NCI-H1436 (cell line): Measurements from ENCODE around the gene TCP1.
"Not testable (repeated sequence)": the region's sequence is repeated elsewhere in the genome, so short reads cannot be mapped to it uniquely, and the experiment has no call there.

ENCODE experiments used
- DNase-seq: peaks from one replicate; lab custom pipeline; 2025; lab: John Stamatoyannopoulos, UW

Gene TCP1

DNA sequence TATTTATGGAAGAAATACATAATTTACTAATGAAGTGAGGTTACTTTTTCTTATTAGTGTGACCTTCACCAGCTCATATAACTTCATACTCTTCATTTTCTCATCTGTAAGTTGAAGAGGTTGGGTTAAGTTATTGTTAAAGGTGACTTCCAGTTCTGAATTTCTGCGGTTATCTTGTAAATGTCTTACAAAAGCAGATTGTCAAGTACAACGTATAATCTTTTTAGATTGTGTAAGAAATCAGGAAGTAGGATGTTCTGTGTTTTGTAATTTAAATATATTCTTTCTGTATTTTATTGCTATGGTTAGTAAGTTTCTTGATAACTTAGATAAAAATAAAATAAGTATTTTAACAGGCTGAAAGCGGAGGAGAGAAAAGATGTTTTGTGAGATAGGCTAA is 50.1 kb downstream of the TCP1 start:
- no peak for DNase-seq

DNA sequence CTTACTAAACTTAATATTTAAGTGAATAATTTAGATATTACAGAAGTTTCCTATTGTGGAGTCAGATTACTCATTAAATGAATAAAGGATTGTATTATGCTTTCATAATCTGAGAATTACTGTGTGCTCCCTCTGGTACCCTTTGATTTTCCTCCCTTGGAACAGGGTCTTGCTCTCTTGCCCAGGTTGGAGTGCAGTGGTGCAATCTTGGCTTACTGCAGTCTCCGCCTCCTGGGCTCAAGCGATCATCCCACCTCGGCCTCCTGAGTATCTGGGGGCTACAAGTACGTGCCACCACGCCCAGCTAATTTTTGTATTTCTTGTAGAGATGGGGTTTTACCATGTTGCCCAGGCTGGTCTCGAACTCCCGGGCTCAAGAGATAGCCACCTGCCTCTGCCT is 52.5 kb downstream of the TCP1 start:
- DNase-seq = no peak

GRCh38 chr6:159733395-159733794 is 56.0 kb downstream of the TCP1 start:
- DNase-seq = not testable (repeated sequence)

- DNase-seq = not testable (repeated sequence)
Observed at GRCh38 chr6:159732550-159732949, 56.9 kb downstream of the TCP1 start.

- no peak for DNase-seq
Observed at GRCh38 chr6:159730332-159730676, 59.1 kb downstream of the TCP1 start.

DNA sequence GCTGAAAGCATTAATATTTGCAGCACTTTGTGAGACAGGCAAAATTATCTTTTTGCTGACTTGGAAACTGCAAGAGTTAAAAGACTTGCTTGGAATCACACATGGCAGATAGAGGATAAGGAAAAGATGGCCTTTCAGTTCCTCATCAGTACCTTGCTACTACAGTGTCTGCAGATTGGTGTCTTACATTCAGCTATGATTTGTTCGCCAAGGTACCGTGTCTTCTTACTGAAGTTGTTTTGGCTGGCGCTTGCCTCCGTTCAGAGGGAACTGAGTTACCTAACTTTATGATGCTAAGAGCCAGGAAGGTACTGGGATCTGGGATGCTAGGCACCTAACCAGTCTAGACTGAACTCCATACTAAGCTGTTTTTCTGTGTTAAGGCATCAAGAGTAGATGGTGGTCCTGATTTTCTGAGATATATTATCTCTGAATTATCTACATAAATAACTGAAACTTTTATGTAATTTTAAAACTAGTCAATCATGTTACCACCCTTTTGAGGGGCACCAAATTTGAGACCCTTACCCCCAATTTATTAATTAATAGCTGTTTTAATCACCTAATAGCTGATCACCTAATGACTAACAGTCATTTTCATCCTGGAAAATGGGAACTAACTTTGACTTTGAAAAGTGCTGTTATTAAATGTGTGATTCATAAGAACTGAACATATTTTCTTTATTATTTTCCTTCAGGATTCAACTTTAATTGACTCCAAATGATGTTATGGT is 59.6 kb downstream of the TCP1 start:
- no peak for DNase-seq

DNA sequence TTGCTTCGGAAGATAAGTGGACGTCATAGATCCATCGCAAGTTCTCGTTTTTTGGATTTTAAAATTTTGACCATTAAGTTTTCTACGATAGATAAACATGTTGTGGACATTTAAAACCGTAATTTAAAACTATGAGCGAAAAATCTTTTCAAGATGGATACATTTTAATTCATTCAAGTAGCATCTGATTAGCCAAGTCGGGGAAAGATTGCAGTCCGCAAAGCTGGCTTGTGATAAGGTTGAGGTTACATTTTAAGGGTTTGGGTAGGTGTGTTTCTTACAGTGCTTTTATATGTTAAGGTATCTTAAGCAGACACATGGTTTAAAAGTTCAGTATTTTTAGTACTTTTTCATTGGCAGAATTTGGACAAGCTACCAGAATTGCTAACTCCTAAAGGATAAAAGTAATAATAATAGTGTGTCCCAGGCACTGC is 60.9 kb downstream of the TCP1 start:
- no peak for DNase-seq
